Measurements from ENCODE around the gene KCNJ6. TPM values are rescaled to one million over a fixed set of nuclear protein-coding genes. Genes with fewer than 3 reads are reported as not detected.

Gene KCNJ6
- total and polyA plus RNA-seq, 10 of the 15 experiments (the other 5 are each of a cell fraction or from before 2014, with no cell fraction given), result 0.03 to 0.07 (median 0.04) TPM; not detected in 7

GRCh38 chr21:37710546-37711285 is 205.5 kb downstream of the KCNJ6 start:
- no peak for ATAC-seq
- DNase-seq (ENCODE audit: low read depth, low spot score), result no peak
- in situ Hi-C loops (cut with MboI) (loop anchor here (10.0 kb wide), 1 partner anchor 414 kb away; no protein-coding TSS in a partner anchor), intact Hi-C loops (cut with micrococcal nuclease; ENCODE audit: unreplicated experiment) (no loop called here)
- Histone ChIP-seq H3K9me3 (replicated peaks; ENCODE audit: control insufficient read depth, insufficient read depth, low read length) (no peaks in the 10 kb centered on the region), H4K20me1 (ENCODE audit: control insufficient read depth, insufficient read depth) (no peaks in the 10 kb centered on the region), H3K4me2 (ENCODE audit: control insufficient read depth, insufficient read depth) (no peak overlapping the region), H3K27me3 (replicated peaks in 1 of 2; ENCODE audit: control insufficient read depth in 2 of 2, insufficient read depth in 2 of 2, low read length in 1 of 2) (no peaks in the 10 kb centered on the region), H3K4me3 (no peak overlapping the region), H2AFZ (ENCODE audit: control insufficient read depth, low read depth, low read length) (no peak overlapping the region), H3K9ac (ENCODE audit: control insufficient read depth, insufficient read depth, low read length) (no peak overlapping the region), H3K36me3 (ENCODE audit: control insufficient read depth in 2 of 2, insufficient read depth in 2 of 2, low read length in 1 of 2) (no peaks in the 10 kb centered on the region), H3K4me1 (ENCODE audit: control insufficient read depth, insufficient read depth, low read length) (no peaks in the 10 kb centered on the region), H3K79me2 (ENCODE audit: control insufficient read depth, insufficient read depth, low read length) (no peaks in the 10 kb centered on the region), H3K27ac (ENCODE audit: control insufficient read depth, insufficient read depth) (no peak overlapping the region)
- WGBS (ENCODE audit: insufficient coverage, insufficient replicate concordance, low lambda C conversion rate, missing lambda C conversion rate), result 29% methylated on average over 24 of the region's 24 CpGs
- CTCF ChIA-PET, result interaction anchor here (0.6 to 4.2 kb wide), 13 partner anchors 10 to 674 kb away, joined by 3 to 46 read pairs (median 5); no protein-coding TSS in a partner anchor
- BruUV-seq (replicated peaks), result no TSS peak
- no peak for FAIRE-seq
- RAD21 ChIA-PET (ENCODE audit: unreplicated experiment), result interaction anchor here (0.6 to 3.6 kb wide), 3 partner anchors 135 to 424 kb away, joined by 3 to 25 read pairs (median 3); no protein-coding TSS in a partner anchor
- SMC1A ChIA-PET (ENCODE audit: uncharacterized antibody, unreplicated experiment), result interaction anchor here (1.3 to 3.4 kb wide), 3 partner anchors 18 to 417 kb away, joined by 3 to 22 read pairs (median 5); no protein-coding TSS in a partner anchor
- POLR2A ChIA-PET, result interaction anchor here (0.6 kb wide), 1 partner anchor 638 kb away, joined by 5 read pairs; no protein-coding TSS in a partner anchor
- TF ChIP-seq, protein P1, sequence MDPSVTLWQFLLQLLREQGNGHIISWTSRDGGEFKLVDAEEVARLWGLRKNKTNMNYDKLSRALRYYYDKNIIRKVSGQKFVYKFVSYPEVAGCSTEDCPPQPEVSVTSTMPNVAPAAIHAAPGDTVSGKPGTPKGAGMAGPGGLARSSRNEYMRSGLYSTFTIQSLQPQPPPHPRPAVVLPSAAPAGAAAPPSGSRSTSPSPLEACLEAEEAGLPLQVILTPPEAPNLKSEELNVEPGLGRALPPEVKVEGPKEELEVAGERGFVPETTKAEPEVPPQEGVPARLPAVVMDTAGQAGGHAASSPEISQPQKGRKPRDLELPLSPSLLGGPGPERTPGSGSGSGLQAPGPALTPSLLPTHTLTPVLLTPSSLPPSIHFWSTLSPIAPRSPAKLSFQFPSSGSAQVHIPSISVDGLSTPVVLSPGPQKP (IDR thresholded peaks at IDR 0.05; ENCODE audit: low read depth, low read length), result no peak

DNA sequence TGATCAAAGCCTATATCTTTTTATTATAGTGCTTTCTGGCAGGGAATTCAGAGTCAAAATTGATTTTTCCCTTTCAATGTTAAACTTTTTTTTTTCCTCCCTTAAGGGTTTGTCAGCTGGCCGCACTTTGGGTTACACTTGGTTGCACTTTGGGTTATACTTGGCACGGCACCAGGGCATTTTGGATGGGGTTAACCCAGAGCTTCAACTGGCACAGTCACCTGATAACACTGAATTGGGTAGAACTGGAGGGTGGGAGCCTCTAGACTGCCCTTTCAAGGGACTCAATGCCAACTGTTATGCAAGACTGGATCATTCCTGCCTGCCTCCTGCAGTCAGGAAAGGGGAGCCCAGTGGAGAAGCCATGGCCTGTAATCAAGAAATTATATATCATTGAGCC is 211.5 kb downstream of the KCNJ6 start:
- Histone ChIP-seq H3K36me3 (ENCODE audit: control insufficient read depth in 2 of 2, insufficient read depth in 2 of 2, low read length in 1 of 2) (no peaks in the 10 kb centered on the region), H4K20me1 (ENCODE audit: control insufficient read depth, insufficient read depth) (no peaks in the 10 kb centered on the region), H3K4me2 (ENCODE audit: control insufficient read depth, insufficient read depth) (no peak overlapping the region), H3K27ac (ENCODE audit: control insufficient read depth, insufficient read depth) (no peak overlapping the region), H2AFZ (ENCODE audit: control insufficient read depth, low read depth, low read length) (no peak overlapping the region), H3K4me1 (ENCODE audit: control insufficient read depth, insufficient read depth, low read length) (no peaks in the 10 kb centered on the region; the same call in 1 of the 2 replicates), H3K4me3 (no peak overlapping the region), H3K79me2 (ENCODE audit: control insufficient read depth, insufficient read depth, low read length) (no peaks in the 10 kb centered on the region), H3K9ac (ENCODE audit: control insufficient read depth, insufficient read depth, low read length) (no peak overlapping the region), H3K9me3 (replicated peaks; ENCODE audit: control insufficient read depth, insufficient read depth, low read length) (no peaks in the 10 kb centered on the region), H3K27me3 (replicated peaks in 1 of 2; ENCODE audit: control insufficient read depth in 2 of 2, insufficient read depth in 2 of 2, low read length in 1 of 2) (peaks cover 0 to 1% of the 10 kb centered on the region in 2 experiments; a peak in 1 of 4 replicates)
- ChIA-PET RAD21 (ENCODE audit: unreplicated experiment) (no interaction called here), SMC1A (ENCODE audit: uncharacterized antibody, unreplicated experiment) (interaction anchor here (0.7 kb wide), 1 partner anchor 431 kb away, joined by 3 read pairs; no protein-coding TSS in a partner anchor), POLR2A (no interaction called here), CTCF (interaction anchor here (2.1 kb wide), 1 partner anchor 30 kb away, joined by 5 read pairs; no protein-coding TSS in a partner anchor)
- intact Hi-C loops (cut with micrococcal nuclease; ENCODE audit: unreplicated experiment), result no loop called here
- 0% methylated on average over 2 of the region's 2 CpGs for WGBS (ENCODE audit: insufficient coverage, insufficient replicate concordance, low lambda C conversion rate, missing lambda C conversion rate)
- in situ Hi-C loops (cut with MboI), result loop anchor here (5.0 kb wide), 1 partner anchor 648 kb away; no protein-coding TSS in a partner anchor
- no peak for ATAC-seq
- no TSS peak for BruUV-seq (replicated peaks)
- no peak for FAIRE-seq
- DNase-seq (ENCODE audit: low read depth, low spot score), result no peak
- TF ChIP-seq NFYB (IDR thresholded peaks at IDR 0.05; ENCODE audit: insufficient read depth, low read depth, low read length) (no peak), KAT2A (conservative IDR thresholded peaks at IDR 0.05; ENCODE audit: control insufficient read depth, low read depth, low read length) (no peak), NR2C2 (IDR thresholded peaks at IDR 0.05; ENCODE audit: borderline replicate concordance, control insufficient read depth, insufficient read length, low read depth) (no peak), CHD1 (IDR thresholded peaks at IDR 0.05; ENCODE audit: low read depth, low read length) (no peak), JUND (IDR thresholded peaks at IDR 0.05; ENCODE audit: low read depth, low read length) (no peak), HDAC2 (IDR thresholded peaks at IDR 0.05) (no peak), PAX5 (IDR thresholded peaks at IDR 0.05; ENCODE audit: borderline replicate concordance, low read depth, low read length) (no peak), CBX3 (IDR thresholded peaks at IDR 0.05; ENCODE audit: borderline replicate concordance, low read depth) (no peak), STAT3 (IDR thresholded peaks at IDR 0.05; ENCODE audit: low read depth, low read length) (no peak), RCOR1 (conservative IDR thresholded peaks at IDR 0.05; ENCODE audit: low read depth, low read length) (no peak), GABPA (IDR thresholded peaks at IDR 0.05; ENCODE audit: low read depth) (no peak), BACH1 (IDR thresholded peaks at IDR 0.05; ENCODE audit: borderline replicate concordance) (no peak), PAX8 (IDR thresholded peaks at IDR 0.05) (no peak), TAF1 (IDR thresholded peaks at IDR 0.05; ENCODE audit: borderline replicate concordance, low read depth, low read length) (no peak), YY1 (IDR thresholded peaks at IDR 0.05; ENCODE audit: low read depth, low read length) (no peak), SUZ12 (IDR thresholded peaks at IDR 0.05; ENCODE audit: unreplicated experiment) (no peak), SREBF2 (IDR thresholded peaks at IDR 0.05; ENCODE audit: low read length) (no peak)

All from GM12878 (cell line).